Activated T-helper 17 cell treated with anti-CD3 and anti-CD28 coated beads, Interleukin-2, amount 50 U/mL, for 72 hours (primary cell): ENCODE measurements around the gene LRATD1. TPM values are rescaled to one million over a fixed set of nuclear protein-coding genes. Genes with fewer than 3 reads are reported as not detected.

Experiments
- ATAC-seq: fragments of 150-1000 bp; cut with Tn5 transposase; replicated peaks from 2 replicates; pipeline ENCODE4 v1.10.0; 2021; ENCODE audit warnings: mild to moderate bottlenecking, moderate library complexity
- H3K27ac Mint-ChIP-seq: one replicate; pipeline ENCODE4 v1.8.0; 2022; ENCODE audit warnings: mixed read lengths
- H3K27me3 Mint-ChIP-seq: one replicate; pipeline ENCODE4 v1.8.0; 2022; ENCODE audit warnings: mixed read lengths
- H3K36me3 Mint-ChIP-seq: one replicate; pipeline ENCODE4 v1.8.0; 2022; ENCODE audit warnings: low read depth, mild to moderate bottlenecking, mixed read lengths
- H3K4me1 Mint-ChIP-seq: one replicate; pipeline ENCODE4 v1.8.0; 2022; ENCODE audit warnings: mixed read lengths
- H3K4me3 Mint-ChIP-seq: one replicate; pipeline ENCODE4 v1.8.0; 2022; ENCODE audit warnings: mild to moderate bottlenecking, mixed read lengths
- H3K9me3 Mint-ChIP-seq: one replicate; pipeline ENCODE4 v1.8.0; 2022; ENCODE audit warnings: mixed read lengths
- total RNA-seq, 2 donors: library from RNA; stranded (reverse); gene quantifications; one replicate each; pipeline ENCODE4 v1.2.3, GENCODE V29; 2022

The LRATD1 gene, protein sequence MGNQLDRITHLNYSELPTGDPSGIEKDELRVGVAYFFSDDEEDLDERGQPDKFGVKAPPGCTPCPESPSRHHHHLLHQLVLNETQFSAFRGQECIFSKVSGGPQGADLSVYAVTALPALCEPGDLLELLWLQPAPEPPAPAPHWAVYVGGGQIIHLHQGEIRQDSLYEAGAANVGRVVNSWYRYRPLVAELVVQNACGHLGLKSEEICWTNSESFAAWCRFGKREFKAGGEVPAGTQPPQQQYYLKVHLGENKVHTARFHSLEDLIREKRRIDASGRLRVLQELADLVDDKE
- not detected for total RNA-seq

DNA sequence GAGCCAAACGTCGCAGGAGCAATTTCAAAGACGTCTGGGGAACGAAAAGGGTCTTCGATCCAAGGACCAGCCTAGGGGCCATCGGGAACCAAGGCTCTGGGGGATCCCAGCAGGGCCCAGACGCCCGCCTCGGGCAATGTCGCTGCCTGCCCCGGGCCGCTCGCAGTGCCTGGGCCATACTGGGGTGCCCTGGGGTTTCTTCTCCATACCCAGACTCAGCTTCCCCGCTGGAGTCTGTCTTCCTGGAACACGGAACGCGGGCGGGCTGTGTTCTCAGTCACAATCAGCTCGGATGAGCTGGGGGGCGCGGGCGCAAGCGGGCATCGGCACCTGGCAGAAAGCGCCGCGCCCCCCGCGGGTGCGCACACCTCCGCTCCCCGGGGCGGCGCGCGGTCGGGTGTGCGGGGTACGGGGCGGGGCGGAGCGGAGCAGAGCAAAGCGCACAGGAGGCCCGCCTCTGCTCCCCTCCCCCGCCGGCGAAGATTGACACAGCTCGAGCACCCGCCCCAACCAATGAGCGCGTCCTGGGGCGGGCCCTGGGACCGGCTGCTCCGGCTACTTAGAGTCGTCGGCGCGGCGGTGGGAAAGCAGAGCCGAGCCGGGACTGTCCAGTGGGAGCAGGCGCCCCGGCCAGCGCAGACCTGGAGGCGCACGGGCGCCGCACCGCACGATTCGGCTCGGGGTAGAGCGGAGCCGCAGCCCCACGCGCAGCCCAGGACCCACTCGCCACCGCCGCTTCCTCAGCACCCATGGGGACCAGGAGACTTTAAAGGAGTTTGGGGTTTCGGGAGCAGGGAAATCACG lies at the start of gene LRATD1:
Gene LRATD1 (plus strand): TSS at position 585 of the 804 bp plus-strand sequence. CDS start 1,263 bp downstream, outside the sequence.
- H3K27ac Mint-ChIP-seq = no peak within 1 kb of the TSS
- no peak within 1 kb of the TSS for H3K4me3 Mint-ChIP-seq
- no peaks in the 10 kb centered on the region for H3K4me1 Mint-ChIP-seq
- H3K9me3 Mint-ChIP-seq = peaks cover 4% of the 10 kb centered on the region
- H3K36me3 Mint-ChIP-seq = no peaks in the 10 kb centered on the region
- no peak for ATAC-seq
- peaks cover 33% of the 10 kb centered on the region for H3K27me3 Mint-ChIP-seq

DNA sequence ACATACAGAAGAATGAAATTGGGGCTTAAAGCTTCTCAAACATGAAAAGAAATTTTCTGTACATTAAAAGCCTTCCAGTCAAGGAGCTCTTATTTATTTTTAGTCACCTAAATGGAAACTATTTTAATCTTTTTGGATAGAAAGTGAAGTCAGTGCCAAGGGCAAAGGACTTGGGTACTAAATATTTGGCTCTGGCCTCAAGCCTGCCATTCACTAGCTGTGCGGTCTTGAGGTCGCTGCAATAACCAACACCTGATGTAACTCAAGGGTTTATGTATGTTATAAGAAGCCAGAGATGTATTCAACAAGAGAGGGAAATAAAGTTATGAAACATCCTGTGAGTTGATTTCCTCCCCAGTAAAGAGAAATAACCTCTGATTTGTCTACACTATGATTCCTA lies 49.5 kb upstream of the LRATD1 start:
- no peak for ATAC-seq
- Mint-ChIP-seq H3K27me3 (no peaks in the 10 kb centered on the region), H3K4me1 (no peaks in the 10 kb centered on the region), H3K9me3 (no peaks in the 10 kb centered on the region), H3K27ac (no peak overlapping the region), H3K4me3 (no peak overlapping the region), H3K36me3 (no peaks in the 10 kb centered on the region)

DNA sequence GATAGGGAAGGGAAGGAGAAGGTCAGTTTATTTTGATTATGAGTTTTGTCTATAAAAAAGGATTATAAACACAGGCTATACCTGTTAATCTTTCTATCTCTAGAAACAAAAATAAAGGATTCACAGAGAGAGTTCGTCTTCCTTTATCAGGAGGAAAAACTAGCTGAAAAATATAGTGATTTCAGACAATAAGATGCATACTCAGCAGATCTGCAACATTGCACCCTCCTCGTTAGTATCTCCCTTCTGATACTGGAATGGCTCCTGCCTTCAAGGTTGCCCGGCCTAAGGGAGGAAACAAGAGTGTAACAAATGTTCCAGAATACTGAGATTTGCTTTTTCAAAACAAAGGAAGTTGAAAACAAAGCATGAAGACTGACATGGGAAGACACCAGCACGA lies 48.7 kb upstream of the LRATD1 start:
- Mint-ChIP-seq H3K9me3 (no peaks in the 10 kb centered on the region), H3K4me1 (no peaks in the 10 kb centered on the region), H3K36me3 (no peaks in the 10 kb centered on the region), H3K27ac (no peak overlapping the region), H3K4me3 (no peak overlapping the region), H3K27me3 (no peaks in the 10 kb centered on the region)
- ATAC-seq = no peak

DNA sequence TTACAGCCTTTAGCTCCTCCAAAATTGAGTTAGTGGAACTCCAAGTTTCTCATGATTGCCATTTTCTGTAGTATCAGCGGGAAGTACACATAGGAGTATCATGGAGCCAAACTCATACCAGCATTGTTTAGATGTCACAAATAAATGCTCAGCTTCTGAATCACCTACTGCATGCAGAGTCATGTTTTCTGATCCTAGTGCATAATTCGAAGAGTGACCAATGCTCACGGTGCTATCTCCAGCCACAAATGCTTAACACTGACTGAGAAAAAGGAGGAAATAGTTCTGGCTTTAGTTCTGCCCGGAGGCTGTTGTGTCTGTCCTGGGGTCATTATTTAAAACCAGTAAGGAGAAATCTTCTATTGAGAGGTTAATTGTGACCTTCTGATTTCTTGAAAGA lies 45.4 kb upstream of the LRATD1 start:
- H3K9me3 Mint-ChIP-seq = peaks cover 3% of the 10 kb centered on the region
- no peak overlapping the region for H3K27ac Mint-ChIP-seq
- no peak overlapping the region for H3K4me3 Mint-ChIP-seq
- no peaks in the 10 kb centered on the region for H3K36me3 Mint-ChIP-seq
- no peak for ATAC-seq
- H3K27me3 Mint-ChIP-seq = no peaks in the 10 kb centered on the region
- H3K4me1 Mint-ChIP-seq = no peaks in the 10 kb centered on the region

DNA sequence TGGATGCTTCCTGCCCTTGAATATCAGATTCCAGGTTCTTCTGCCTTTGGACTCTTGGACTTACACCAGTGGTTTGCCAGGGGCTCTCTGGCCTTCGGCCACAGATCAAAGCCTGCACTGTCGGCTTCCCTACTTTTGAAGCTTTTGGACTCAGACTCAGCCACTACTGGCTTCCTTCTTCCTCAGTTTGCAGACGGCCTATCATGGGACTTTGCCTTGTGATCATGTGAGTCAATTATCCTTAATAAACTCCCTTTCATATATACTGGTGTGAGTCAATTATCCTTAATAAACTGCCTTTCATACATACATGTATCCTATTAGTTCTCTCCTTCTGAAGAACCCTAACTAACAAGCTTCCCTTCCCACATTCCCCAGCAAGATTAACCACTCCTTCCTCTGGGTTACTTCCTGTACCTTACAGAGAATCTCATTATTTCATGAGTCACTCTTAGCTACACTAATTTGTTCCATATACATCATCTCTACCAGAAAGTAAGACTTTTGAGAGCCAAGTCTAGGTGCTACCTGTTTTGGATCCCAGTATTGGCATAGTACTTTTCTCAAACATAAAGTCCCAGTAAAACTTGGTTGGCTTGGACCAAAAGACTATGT lies 31.3 kb upstream of the LRATD1 start:
- no peak overlapping the region for H3K27ac Mint-ChIP-seq
- H3K4me1 Mint-ChIP-seq = no peaks in the 10 kb centered on the region
- H3K27me3 Mint-ChIP-seq = no peaks in the 10 kb centered on the region
- ATAC-seq = no peak
- no peak overlapping the region for H3K4me3 Mint-ChIP-seq
- no peaks in the 10 kb centered on the region for H3K36me3 Mint-ChIP-seq
- H3K9me3 Mint-ChIP-seq = no peaks in the 10 kb centered on the region

DNA sequence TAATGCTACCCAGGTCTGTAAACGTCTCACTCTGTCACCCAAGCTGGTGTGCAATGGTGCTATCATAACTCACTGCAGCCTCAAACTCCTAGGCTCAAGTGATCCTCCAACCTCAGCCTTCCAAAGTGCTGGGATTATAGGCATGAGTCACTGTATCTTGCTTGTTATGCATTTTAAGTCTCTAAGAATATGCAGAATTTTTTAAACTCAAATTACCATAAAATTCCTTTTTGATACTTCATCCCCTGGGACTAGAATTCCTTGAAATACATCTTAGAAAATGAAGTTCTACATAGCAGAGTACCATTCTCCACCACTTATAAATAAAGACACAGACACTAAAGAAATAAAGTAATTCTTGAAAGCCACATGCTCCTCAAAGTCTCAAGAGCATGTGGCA lies 30.2 kb upstream of the LRATD1 start:
- H3K36me3 Mint-ChIP-seq = no peaks in the 10 kb centered on the region
- no peak overlapping the region for H3K27ac Mint-ChIP-seq
- ATAC-seq = no peak
- no peaks in the 10 kb centered on the region for H3K4me1 Mint-ChIP-seq
- no peak overlapping the region for H3K4me3 Mint-ChIP-seq
- H3K27me3 Mint-ChIP-seq = no peaks in the 10 kb centered on the region
- H3K9me3 Mint-ChIP-seq = no peaks in the 10 kb centered on the region

DNA sequence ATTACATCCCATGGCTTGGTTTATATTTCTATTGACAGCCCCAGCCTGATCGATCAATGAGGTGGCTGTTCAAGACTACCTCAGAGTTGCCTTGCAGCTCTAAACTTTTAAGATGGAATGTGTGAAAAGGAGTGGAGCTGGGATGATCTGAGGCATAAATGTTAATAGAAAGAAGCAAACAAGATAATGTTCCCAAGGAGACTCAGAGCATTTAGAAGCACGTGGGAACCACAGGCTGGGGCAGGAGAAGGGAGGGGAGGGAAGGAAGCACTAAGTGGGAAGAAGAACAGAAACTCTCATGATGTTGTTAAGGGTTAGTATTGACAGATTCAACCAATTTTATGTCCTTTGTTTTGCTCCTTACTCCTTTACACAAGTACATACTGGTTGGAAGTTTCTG lies 28.8 kb upstream of the LRATD1 start:
- Mint-ChIP-seq H3K4me1 (no peaks in the 10 kb centered on the region), H3K27ac (no peak overlapping the region), H3K4me3 (no peak overlapping the region), H3K36me3 (no peaks in the 10 kb centered on the region), H3K9me3 (no peaks in the 10 kb centered on the region), H3K27me3 (no peaks in the 10 kb centered on the region)
- ATAC-seq = no peak

DNA sequence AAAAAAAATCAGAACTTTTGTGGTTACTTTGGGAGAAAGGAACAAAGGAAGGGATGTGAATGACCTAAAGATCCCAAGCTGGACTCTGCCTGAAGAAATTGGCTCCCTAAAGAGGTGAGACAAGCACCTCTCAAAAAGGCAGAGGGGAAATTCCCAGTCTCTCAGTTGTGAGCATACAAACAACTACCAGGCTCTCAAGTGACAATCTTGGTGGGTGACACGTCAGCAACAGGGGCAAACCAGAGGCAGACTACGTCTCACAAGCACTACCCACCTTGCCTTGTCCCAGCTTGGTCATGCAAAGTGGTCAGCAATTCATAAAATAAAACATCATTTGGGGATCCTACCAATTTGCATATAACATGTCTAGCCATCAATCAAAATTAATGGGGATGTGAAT lies 24.3 kb upstream of the LRATD1 start:
- H3K36me3 Mint-ChIP-seq = no peaks in the 10 kb centered on the region
- no peak overlapping the region for H3K27ac Mint-ChIP-seq
- H3K4me1 Mint-ChIP-seq = no peaks in the 10 kb centered on the region
- no peak overlapping the region for H3K4me3 Mint-ChIP-seq
- no peak for ATAC-seq
- no peaks in the 10 kb centered on the region for H3K9me3 Mint-ChIP-seq
- H3K27me3 Mint-ChIP-seq = no peaks in the 10 kb centered on the region

DNA sequence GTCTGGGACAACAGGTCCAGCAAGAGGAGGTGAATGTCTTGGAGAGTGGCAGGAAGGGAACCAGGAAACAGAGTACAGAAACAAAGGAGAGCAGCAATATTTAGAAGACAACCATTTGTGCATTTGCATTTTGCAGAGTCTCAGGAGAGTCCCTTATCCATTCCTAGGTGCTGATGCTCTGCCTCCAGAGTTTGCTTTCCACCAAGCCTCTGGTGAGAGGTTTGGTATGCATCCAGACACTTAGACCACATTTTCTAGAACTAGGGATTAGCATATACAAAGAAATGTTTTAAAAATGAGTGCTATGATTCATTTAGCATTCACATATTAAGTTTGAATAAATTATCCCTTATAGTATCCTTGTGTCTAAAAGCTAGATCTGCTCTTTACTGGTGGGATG lies 18.5 kb upstream of the LRATD1 start:
- Mint-ChIP-seq H3K27me3 (peaks cover 4% of the 10 kb centered on the region), H3K4me1 (no peaks in the 10 kb centered on the region), H3K4me3 (no peak overlapping the region), H3K9me3 (no peaks in the 10 kb centered on the region), H3K27ac (no peak overlapping the region), H3K36me3 (no peaks in the 10 kb centered on the region)
- ATAC-seq = no peak

DNA sequence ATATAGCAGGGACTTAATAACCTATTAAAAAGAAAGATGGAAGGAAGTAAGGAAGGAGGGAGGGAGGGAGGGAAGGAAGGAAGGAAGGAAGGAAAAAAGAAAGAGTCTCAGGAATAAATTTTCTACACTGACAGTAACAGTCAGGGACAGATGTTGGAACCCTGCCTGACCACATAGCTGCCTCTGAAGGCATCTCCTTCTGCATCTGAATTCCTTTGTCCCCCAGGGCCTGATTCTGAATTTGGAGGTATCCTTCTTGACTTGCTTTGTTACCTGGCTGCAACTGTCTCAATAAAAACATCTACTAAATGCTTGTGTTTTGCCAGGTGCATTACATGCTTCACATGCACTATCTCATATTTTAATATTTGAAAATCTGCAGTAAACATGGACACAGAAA lies 17.4 kb upstream of the LRATD1 start:
- H3K4me1 Mint-ChIP-seq = no peaks in the 10 kb centered on the region
- H3K27ac Mint-ChIP-seq = no peak overlapping the region
- H3K36me3 Mint-ChIP-seq = no peaks in the 10 kb centered on the region
- H3K27me3 Mint-ChIP-seq = peaks cover 4% of the 10 kb centered on the region
- no peak for ATAC-seq
- H3K4me3 Mint-ChIP-seq = no peak overlapping the region
- no peaks in the 10 kb centered on the region for H3K9me3 Mint-ChIP-seq

DNA sequence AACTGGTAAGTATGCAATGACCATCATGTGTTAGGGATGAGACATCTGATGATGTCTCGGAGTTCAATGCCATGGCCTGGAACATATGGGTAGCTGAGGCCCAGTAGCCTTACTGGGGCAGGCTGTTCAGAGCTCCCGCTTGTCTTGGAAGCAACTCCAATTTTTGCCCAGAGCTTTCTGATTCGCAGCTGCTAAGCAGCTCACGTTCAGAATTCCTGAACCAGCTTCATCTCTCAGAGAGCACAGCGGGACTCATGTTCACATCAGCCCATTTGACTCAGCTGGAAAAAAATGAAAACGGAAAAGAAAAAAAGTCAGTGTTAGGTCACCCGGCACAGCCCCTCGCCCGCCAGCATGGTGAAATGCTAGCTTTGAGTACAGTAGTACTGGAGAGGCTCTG lies 16.8 kb upstream of the LRATD1 start:
- ATAC-seq = no peak
- Mint-ChIP-seq H3K27ac (no peak overlapping the region), H3K27me3 (peaks cover 4% of the 10 kb centered on the region), H3K9me3 (no peaks in the 10 kb centered on the region), H3K4me3 (no peak overlapping the region), H3K36me3 (no peaks in the 10 kb centered on the region), H3K4me1 (no peaks in the 10 kb centered on the region)

DNA sequence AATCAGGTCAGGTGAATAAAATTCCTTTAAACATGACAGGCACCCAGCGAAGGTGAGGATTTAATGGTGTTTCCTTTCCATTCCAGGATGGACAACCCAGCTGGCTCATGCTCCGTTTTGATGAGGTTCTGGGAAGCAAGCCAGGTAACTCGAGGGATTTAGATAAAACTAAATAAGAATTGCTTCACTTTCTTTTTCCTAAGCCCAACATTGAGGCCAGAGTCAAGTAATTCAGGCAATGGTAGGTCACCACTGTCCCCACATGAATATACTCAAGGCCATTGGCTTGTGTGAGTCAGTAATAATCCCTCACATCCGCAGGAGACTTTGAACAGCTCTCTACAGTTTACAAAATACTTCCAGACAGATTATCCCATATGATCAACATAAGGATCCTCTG lies 16.2 kb upstream of the LRATD1 start:
- no peak overlapping the region for H3K4me3 Mint-ChIP-seq
- H3K4me1 Mint-ChIP-seq = no peaks in the 10 kb centered on the region
- H3K27me3 Mint-ChIP-seq = peaks cover 4% of the 10 kb centered on the region
- no peak overlapping the region for H3K27ac Mint-ChIP-seq
- ATAC-seq = no peak
- H3K9me3 Mint-ChIP-seq = peaks cover 3% of the 10 kb centered on the region
- no peaks in the 10 kb centered on the region for H3K36me3 Mint-ChIP-seq

DNA sequence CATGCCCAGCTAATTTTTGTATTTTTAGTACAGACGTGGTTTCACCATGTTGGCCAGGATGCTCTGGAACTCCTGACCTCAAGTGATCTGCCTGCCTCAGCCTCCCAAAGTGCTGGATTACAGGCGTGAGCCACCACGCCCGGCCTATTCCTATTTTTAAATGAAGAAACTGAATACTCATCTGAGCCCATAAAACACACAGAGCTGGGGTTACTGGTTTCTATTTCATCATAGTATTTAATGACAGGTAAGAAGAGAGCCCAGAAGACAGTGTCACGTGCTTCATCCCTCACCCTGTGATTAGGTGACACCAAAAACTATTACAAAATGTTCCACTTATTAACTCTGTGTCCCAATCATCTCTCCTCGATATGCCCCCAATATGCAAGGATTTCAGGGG lies 15.6 kb upstream of the LRATD1 start:
- ATAC-seq = no peak
- H3K4me3 Mint-ChIP-seq = no peak overlapping the region
- peaks cover 4% of the 10 kb centered on the region for H3K27me3 Mint-ChIP-seq
- no peak overlapping the region for H3K27ac Mint-ChIP-seq
- H3K9me3 Mint-ChIP-seq = peaks cover 4% of the 10 kb centered on the region
- H3K4me1 Mint-ChIP-seq = no peaks in the 10 kb centered on the region
- H3K36me3 Mint-ChIP-seq = no peaks in the 10 kb centered on the region

DNA sequence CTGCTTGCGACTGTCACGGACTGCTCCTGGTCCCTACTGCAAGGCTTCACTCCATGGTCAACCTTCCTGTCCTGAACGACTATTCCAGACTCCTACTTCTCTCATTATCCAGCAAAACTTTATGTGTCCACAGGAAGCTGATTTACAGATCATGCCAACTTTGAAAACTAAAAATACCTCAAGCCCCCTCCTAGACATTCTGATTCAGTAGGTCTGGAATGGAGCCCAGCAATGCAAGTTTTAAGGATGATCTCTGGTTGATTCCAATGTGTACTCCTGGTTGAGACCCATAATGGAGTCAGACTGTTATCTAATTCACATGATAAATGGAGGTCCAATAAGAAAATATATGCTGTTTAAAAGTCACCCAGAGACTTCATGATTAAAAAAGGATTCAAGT lies 13.1 kb upstream of the LRATD1 start:
- H3K36me3 Mint-ChIP-seq = no peaks in the 10 kb centered on the region
- H3K4me1 Mint-ChIP-seq = no peaks in the 10 kb centered on the region
- H3K9me3 Mint-ChIP-seq = peaks cover 4% of the 10 kb centered on the region
- H3K27ac Mint-ChIP-seq = no peak overlapping the region
- no peak for ATAC-seq
- no peak overlapping the region for H3K4me3 Mint-ChIP-seq
- H3K27me3 Mint-ChIP-seq = peaks cover 4% of the 10 kb centered on the region

DNA sequence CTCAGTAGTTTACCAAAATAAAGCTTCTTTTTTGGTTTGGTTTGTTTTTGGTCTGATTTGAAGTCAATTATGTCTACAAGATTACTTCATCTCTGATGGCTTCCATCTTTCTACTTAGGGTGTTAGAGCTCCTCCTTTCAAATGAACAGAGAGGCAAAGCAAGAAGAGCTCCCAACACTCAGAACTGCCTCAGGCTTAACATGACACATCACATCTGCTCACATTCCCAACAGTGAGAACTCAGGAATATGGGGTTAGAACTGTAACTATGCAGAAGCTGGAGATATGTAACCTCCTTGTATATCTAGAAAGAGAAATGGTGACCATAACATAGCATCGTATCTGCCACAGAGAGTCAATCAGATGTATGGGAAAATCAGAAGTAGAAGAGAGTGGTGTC lies 11.4 kb upstream of the LRATD1 start:
- no peak for ATAC-seq

More for the DNA sequence above, 11.4 kb upstream of the LRATD1 start:
- Mint-ChIP-seq H3K36me3 (no peaks in the 10 kb centered on the region), H3K9me3 (peaks cover 4% of the 10 kb centered on the region), H3K27me3 (peaks cover 4% of the 10 kb centered on the region), H3K4me3 (no peak overlapping the region), H3K4me1 (no peaks in the 10 kb centered on the region), H3K27ac (no peak overlapping the region)
